Ishikawa (cell line): Measurements from ENCODE around the gene F12.

Experiments
- EP300 ChIP-seq: IDR thresholded peaks from 2 replicates; pipeline ENCODE4 v1.6.1; 2012; ENCODE audit warnings: borderline replicate concordance
- RAD21 ChIP-seq: IDR thresholded peaks from 2 replicates; pipeline ENCODE4 v1.6.1; 2012; ENCODE audit warnings: low read depth
- REST ChIP-seq: IDR thresholded peaks from 2 replicates; pipeline ENCODE4 v1.6.1; 2012; ENCODE audit warnings: low read depth, mild to moderate bottlenecking
- TAF1 ChIP-seq: IDR thresholded peaks from 2 replicates; pipeline ENCODE4 v1.6.1; 2012; ENCODE audit warnings: low read depth, mild to moderate bottlenecking
- TF ChIP-seq, protein P1 (sequence below): IDR thresholded peaks from 2 replicates; pipeline ENCODE4 v1.6.1; 2012

DNA sequence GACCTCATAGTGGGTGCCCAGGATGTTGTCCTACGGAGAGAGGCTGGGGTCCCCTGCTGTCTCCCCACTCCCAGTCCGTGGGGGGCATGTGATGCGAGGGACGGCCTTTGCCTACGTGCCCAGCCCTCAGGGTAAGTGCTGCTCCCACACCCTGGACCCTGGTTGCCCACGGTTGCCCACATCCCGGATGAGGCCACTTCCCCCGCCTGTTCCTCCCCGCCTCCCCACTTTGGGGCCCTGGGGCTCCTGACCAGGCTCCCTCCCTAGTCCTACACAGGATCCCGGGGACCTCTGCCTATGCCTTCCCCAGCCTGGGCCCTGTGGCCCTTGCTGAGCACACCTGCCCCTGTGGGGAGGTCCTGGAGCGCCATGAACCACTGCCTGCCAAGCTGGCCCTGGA is 23.6 kb downstream of the F12 start:
- TF ChIP-seq REST (no peak), RAD21 (no peak), EP300 (no peak), TAF1 (no peak)
- TF ChIP-seq, protein P1, sequence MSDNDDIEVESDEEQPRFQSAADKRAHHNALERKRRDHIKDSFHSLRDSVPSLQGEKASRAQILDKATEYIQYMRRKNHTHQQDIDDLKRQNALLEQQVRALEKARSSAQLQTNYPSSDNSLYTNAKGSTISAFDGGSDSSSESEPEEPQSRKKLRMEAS: no peak
